ENCODE results near the gene GALNTL6. TPM values are rescaled to one million over a fixed set of nuclear protein-coding genes. Genes with fewer than 3 reads are reported as not detected.

The GALNTL6 gene
- total and polyA plus RNA-seq, 2 experiments from 2014 or later: 0.38 to 0.40 TPM

- H3K27me3 Mint-ChIP-seq (ENCODE audit: insufficient read depth, low read depth, poor library complexity): no peaks in the 10 kb centered on the region
- H3K4me1 ChIP-seq (ENCODE audit: insufficient read depth): no peaks in the 10 kb centered on the region
- H3K4me1 Mint-ChIP-seq: no peaks in the 10 kb centered on the region
- H3K27ac Mint-ChIP-seq: no peak overlapping the region
- no peak overlapping the region for H2AFZ ChIP-seq
- no peaks in the 10 kb centered on the region for H3F3A ChIP-seq (replicated peaks; ENCODE audit: low read depth)
- TF ChIP-seq ZNF331 (CRISPR knock-in tag; IDR thresholded peaks at IDR 0.05; ENCODE audit: low read depth) (no peak), JUNB (IDR thresholded peaks at IDR 0.05; ENCODE audit: unreplicated experiment) (no peak), POLR2AphosphoS5 (IDR thresholded peaks at IDR 0.05; ENCODE audit: low read depth) (no peak), REST (IDR thresholded peaks at IDR 0.05; ENCODE audit: unreplicated experiment) (no peak)
- TF ChIP-seq, protein P1, sequence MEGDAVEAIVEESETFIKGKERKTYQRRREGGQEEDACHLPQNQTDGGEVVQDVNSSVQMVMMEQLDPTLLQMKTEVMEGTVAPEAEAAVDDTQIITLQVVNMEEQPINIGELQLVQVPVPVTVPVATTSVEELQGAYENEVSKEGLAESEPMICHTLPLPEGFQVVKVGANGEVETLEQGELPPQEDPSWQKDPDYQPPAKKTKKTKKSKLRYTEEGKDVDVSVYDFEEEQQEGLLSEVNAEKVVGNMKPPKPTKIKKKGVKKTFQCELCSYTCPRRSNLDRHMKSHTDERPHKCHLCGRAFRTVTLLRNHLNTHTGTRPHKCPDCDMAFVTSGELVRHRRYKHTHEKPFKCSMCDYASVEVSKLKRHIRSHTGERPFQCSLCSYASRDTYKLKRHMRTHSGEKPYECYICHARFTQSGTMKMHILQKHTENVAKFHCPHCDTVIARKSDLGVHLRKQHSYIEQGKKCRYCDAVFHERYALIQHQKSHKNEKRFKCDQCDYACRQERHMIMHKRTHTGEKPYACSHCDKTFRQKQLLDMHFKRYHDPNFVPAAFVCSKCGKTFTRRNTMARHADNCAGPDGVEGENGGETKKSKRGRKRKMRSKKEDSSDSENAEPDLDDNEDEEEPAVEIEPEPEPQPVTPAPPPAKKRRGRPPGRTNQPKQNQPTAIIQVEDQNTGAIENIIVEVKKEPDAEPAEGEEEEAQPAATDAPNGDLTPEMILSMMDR (conservative IDR thresholded peaks at IDR 0.05; ENCODE audit: low read depth in 2 of 2): no peak
- TF ChIP-seq, protein P2, sequence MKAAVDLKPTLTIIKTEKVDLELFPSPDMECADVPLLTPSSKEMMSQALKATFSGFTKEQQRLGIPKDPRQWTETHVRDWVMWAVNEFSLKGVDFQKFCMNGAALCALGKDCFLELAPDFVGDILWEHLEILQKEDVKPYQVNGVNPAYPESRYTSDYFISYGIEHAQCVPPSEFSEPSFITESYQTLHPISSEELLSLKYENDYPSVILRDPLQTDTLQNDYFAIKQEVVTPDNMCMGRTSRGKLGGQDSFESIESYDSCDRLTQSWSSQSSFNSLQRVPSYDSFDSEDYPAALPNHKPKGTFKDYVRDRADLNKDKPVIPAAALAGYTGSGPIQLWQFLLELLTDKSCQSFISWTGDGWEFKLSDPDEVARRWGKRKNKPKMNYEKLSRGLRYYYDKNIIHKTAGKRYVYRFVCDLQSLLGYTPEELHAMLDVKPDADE (IDR thresholded peaks at IDR 0.05): no peak
- no peak for DNase-seq (ENCODE audit: low spot score)
- no peaks in the 10 kb centered on the region for H3K36me3 ChIP-seq (ENCODE audit: insufficient read depth)
- no peak overlapping the region for H3K4me3 ChIP-seq
- H3K27ac ChIP-seq (ENCODE audit: low read depth): no peak overlapping the region
- no peak for ATAC-seq
- no peaks in the 10 kb centered on the region for H4K20me1 ChIP-seq (replicated peaks; ENCODE audit: insufficient read depth)
- no peaks in the 10 kb centered on the region for H3K79me2 ChIP-seq (replicated peaks; ENCODE audit: insufficient read depth)
- no peak overlapping the region for H3K4me2 ChIP-seq
- H3K27me3 ChIP-seq (ENCODE audit: insufficient read depth): no peaks in the 10 kb centered on the region
- H3K9me3 Mint-ChIP-seq: peaks cover 22% of the 10 kb centered on the region
- H3K4me3 Mint-ChIP-seq: no peak overlapping the region
- peaks cover 7% of the 10 kb centered on the region for H3K36me3 Mint-ChIP-seq (ENCODE audit: low read depth)
- H3K9me2 ChIP-seq (ENCODE audit: insufficient read depth): no peaks in the 10 kb centered on the region
Observed at GRCh38 chr4:172379834-172380233, 566.6 kb downstream of the GALNTL6 start.

DNA sequence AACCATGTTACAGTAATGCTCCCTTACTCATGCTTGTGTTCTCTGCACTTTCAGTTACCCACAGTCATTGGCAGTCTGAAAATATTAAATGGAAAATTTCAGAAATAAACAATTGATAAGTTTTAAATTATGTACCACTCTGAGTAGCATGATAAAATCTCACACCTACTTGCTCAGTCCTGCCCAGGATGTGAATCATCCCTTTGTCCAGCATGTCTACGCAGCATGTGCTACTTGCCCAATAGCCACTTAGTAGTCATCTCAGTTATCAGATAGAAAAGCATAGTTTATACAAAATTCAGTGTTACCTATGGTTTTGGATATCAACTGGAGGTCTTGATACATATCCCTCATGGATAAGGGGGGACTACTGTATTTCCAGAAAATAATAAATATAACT is 577.1 kb downstream of the GALNTL6 start:
- ATAC-seq: no peak
- Histone ChIP-seq H3K4me1 (ENCODE audit: insufficient read depth) (no peaks in the 10 kb centered on the region), H3F3A (replicated peaks; ENCODE audit: low read depth) (no peaks in the 10 kb centered on the region), H3K27me3 (ENCODE audit: insufficient read depth) (no peaks in the 10 kb centered on the region), H3K4me2 (no peak overlapping the region), H2AFZ (no peak overlapping the region), H3K79me2 (replicated peaks; ENCODE audit: insufficient read depth) (no peaks in the 10 kb centered on the region), H3K27ac (ENCODE audit: low read depth) (no peak overlapping the region), H3K36me3 (ENCODE audit: insufficient read depth) (no peaks in the 10 kb centered on the region), H3K4me3 (no peak overlapping the region), H3K9me2 (ENCODE audit: insufficient read depth) (no peaks in the 10 kb centered on the region), H4K20me1 (replicated peaks; ENCODE audit: insufficient read depth) (no peaks in the 10 kb centered on the region)
- peaks cover 2% of the 10 kb centered on the region for H3K27me3 Mint-ChIP-seq (ENCODE audit: insufficient read depth, low read depth, poor library complexity)
- H3K27ac Mint-ChIP-seq: no peak overlapping the region
- H3K9me3 Mint-ChIP-seq: no peaks in the 10 kb centered on the region
- no peak for DNase-seq (ENCODE audit: low spot score)
- H3K4me3 Mint-ChIP-seq: no peak overlapping the region
- no peaks in the 10 kb centered on the region for H3K36me3 Mint-ChIP-seq (ENCODE audit: low read depth)
- H3K4me1 Mint-ChIP-seq: no peaks in the 10 kb centered on the region
- TF ChIP-seq EZH2 (IDR thresholded peaks at IDR 0.05; ENCODE audit: low read depth, unreplicated experiment) (no peak), NANOG (IDR thresholded peaks at IDR 0.05; ENCODE audit: borderline replicate concordance) (no peak), ZNF331 (CRISPR knock-in tag; IDR thresholded peaks at IDR 0.05; ENCODE audit: low read depth) (no peak), JUNB (IDR thresholded peaks at IDR 0.05; ENCODE audit: unreplicated experiment) (no peak), EZH2phosphoT487 (IDR thresholded peaks at IDR 0.05; ENCODE audit: unreplicated experiment) (no peak)
- TF ChIP-seq, protein P1 (conservative IDR thresholded peaks at IDR 0.05; ENCODE audit: low read depth in 2 of 2): no peak
